GM23338 (cell line): Measurements from ENCODE around the gene SLC36A4.

ENCODE experiments used
- CREB1 ChIP-seq: fragments of 250-450 bp; sonication (Bioruptor Pico); IDR thresholded peaks from 2 replicates; pipeline ENCODE4 v1.5.0; 2020; ENCODE audit warnings: low read depth, mild to moderate bottlenecking, moderate library complexity
- CTCF ChIP-seq, 2 experiments: fragments of 200-600 bp in 1 of 2; sonication (generic) in 1 of 2; conservative IDR thresholded peaks; 2 replicates each; pipeline versions ENCODE4 v1.5.1 to v1.6.1; 2016 to 2017; ENCODE audit warnings: antibody characterized with exemption in 2 of 2, low read depth in 2 of 2, mild to moderate bottlenecking in 2 of 2, moderate library complexity in 1 of 2
- EZH2 ChIP-seq: fragments of 200-600 bp; sonication (generic); IDR thresholded peaks from one replicate; pipeline ENCODE4 v1.8.0; 2017; ENCODE audit warnings: antibody characterized with exemption, mild to moderate bottlenecking, low read depth; ENCODE audit not compliant: unreplicated experiment
- EZH2phosphoT487 ChIP-seq: fragments of 200-600 bp; sonication (generic); IDR thresholded peaks from one replicate; pipeline ENCODE4 v1.8.1; 2018; ENCODE audit warnings: antibody characterized with exemption; ENCODE audit not compliant: unreplicated experiment
- JUNB ChIP-seq: IDR thresholded peaks from one replicate; pipeline ENCODE4 v1.6.1; 2016; ENCODE audit warnings: antibody characterized with exemption; ENCODE audit not compliant: unreplicated experiment
- NANOG ChIP-seq: IDR thresholded peaks from 2 replicates; pipeline ENCODE4 v1.6.1; 2016; ENCODE audit warnings: antibody characterized with exemption, borderline replicate concordance
- POLR2AphosphoS5 ChIP-seq: IDR thresholded peaks from 2 replicates; pipeline ENCODE4 v1.6.1; 2016; ENCODE audit warnings: antibody characterized with exemption, low read depth
- STAT1 ChIP-seq: IDR thresholded peaks from one replicate; pipeline ENCODE4 v1.6.1; 2016; ENCODE audit warnings: antibody characterized with exemption; ENCODE audit not compliant: unreplicated experiment
- TF ChIP-seq, protein P1 (sequence below): IDR thresholded peaks from one replicate; pipeline ENCODE4 v1.6.1; 2018; ENCODE audit warnings: antibody characterized with exemption; ENCODE audit not compliant: unreplicated experiment

DNA sequence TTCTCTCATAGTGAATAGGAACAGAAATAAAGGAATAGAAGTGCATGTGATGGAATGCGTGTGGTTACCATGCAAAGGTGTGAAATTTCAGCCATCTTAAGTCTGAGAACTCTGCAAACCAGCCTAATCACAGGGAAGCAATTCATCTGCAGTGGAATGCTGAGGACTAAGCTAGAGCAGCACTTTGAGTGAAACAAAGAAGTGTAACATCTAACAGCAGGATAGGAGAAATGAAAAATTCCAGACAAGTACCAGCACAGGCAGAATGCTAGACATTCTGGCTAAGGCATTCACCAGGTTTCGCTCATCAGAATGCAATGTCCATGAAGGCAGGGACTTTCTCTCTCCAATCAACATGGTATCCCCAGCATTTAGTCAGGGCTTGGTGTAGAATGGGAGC, 41.2 kb upstream of the SLC36A4 start:
- TF ChIP-seq POLR2AphosphoS5 (no peak), CTCF (conservative IDR thresholded peaks at IDR 0.05; ENCODE audit: low read depth in 2 of 2) (no peak), STAT1 (no peak), JUNB (no peak), EZH2 (no peak), EZH2phosphoT487 (no peak), NANOG (no peak), CREB1 (CRISPR knock-in tag) (no peak)
- TF ChIP-seq, protein P1, sequence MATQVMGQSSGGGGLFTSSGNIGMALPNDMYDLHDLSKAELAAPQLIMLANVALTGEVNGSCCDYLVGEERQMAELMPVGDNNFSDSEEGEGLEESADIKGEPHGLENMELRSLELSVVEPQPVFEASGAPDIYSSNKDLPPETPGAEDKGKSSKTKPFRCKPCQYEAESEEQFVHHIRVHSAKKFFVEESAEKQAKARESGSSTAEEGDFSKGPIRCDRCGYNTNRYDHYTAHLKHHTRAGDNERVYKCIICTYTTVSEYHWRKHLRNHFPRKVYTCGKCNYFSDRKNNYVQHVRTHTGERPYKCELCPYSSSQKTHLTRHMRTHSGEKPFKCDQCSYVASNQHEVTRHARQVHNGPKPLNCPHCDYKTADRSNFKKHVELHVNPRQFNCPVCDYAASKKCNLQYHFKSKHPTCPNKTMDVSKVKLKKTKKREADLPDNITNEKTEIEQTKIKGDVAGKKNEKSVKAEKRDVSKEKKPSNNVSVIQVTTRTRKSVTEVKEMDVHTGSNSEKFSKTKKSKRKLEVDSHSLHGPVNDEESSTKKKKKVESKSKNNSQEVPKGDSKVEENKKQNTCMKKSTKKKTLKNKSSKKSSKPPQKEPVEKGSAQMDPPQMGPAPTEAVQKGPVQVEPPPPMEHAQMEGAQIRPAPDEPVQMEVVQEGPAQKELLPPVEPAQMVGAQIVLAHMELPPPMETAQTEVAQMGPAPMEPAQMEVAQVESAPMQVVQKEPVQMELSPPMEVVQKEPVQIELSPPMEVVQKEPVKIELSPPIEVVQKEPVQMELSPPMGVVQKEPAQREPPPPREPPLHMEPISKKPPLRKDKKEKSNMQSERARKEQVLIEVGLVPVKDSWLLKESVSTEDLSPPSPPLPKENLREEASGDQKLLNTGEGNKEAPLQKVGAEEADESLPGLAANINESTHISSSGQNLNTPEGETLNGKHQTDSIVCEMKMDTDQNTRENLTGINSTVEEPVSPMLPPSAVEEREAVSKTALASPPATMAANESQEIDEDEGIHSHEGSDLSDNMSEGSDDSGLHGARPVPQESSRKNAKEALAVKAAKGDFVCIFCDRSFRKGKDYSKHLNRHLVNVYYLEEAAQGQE: no peak
